ENCODE measurements around the gene PKM.

The PKM gene

GRCh38 chr15:72236381-72237003 lies 5.5 kb upstream of the PKM start:
- Histone ChIP-seq H3K9me3 (ENCODE audit: control insufficient read depth, low read length) (no peaks in the 10 kb centered on the region), H3K27ac (ENCODE audit: insufficient read depth, low read length, poor library complexity, severe bottlenecking) (no peak overlapping the region), H3K27me3 (replicated peaks; ENCODE audit: control insufficient read depth, insufficient read depth, low read length, poor library complexity, severe bottlenecking) (no peaks in the 10 kb centered on the region), H3K4me3 (ENCODE audit: insufficient read depth, low read depth, low read length, poor library complexity, severe bottlenecking) (no peak overlapping the region), H3K4me1 (ENCODE audit: control insufficient read depth, insufficient read depth, low read length, poor library complexity, severe bottlenecking) (peaks cover 29% of the 10 kb centered on the region), H3K36me3 (ENCODE audit: control insufficient read depth, insufficient read depth, low read length) (peaks cover 15% of the 10 kb centered on the region)
- DNase-seq, result no peak

- H3K27me3 ChIP-seq (replicated peaks; ENCODE audit: control insufficient read depth, insufficient read depth, low read length, poor library complexity, severe bottlenecking), result no peaks in the 10 kb centered on the region
- no peak overlapping the region for H3K4me3 ChIP-seq (ENCODE audit: insufficient read depth, low read depth, low read length, poor library complexity, severe bottlenecking)
- DNase-seq, result no peak
- H3K27ac ChIP-seq (ENCODE audit: insufficient read depth, low read length, poor library complexity, severe bottlenecking), result no peak overlapping the region
- H3K4me1 ChIP-seq (ENCODE audit: control insufficient read depth, insufficient read depth, low read length, poor library complexity, severe bottlenecking), result peaks cover 31% of the 10 kb centered on the region
- no peaks in the 10 kb centered on the region for H3K9me3 ChIP-seq (ENCODE audit: control insufficient read depth, low read length)
- H3K36me3 ChIP-seq (ENCODE audit: control insufficient read depth, insufficient read depth, low read length), result peaks cover 4% of the 10 kb centered on the region
These were observed 4.3 kb upstream of the PKM start for GRCh38 chr15:72235298-72235697.

GRCh38 chr15:72233769-72234168 lies 2.8 kb upstream of the PKM start:
- peaks cover 41% of the 10 kb centered on the region for H3K4me1 ChIP-seq (ENCODE audit: control insufficient read depth, insufficient read depth, low read length, poor library complexity, severe bottlenecking)
- DNase-seq, result no peak

GRCh38 chr15:72231833-72232478 lies 966 bp upstream of the PKM start:
- peak overlapping the region; percentile 93 for H3K27ac ChIP-seq (ENCODE audit: insufficient read depth, low read length, poor library complexity, severe bottlenecking)
- peak overlapping the region; percentile 86 for H3K4me3 ChIP-seq (ENCODE audit: insufficient read depth, low read depth, low read length, poor library complexity, severe bottlenecking)
- H3K4me1 ChIP-seq (ENCODE audit: control insufficient read depth, insufficient read depth, low read length, poor library complexity, severe bottlenecking), result peaks cover 46% of the 10 kb centered on the region
- no peaks in the 10 kb centered on the region for H3K9me3 ChIP-seq (ENCODE audit: control insufficient read depth, low read length)
- no peaks in the 10 kb centered on the region for H3K36me3 ChIP-seq (ENCODE audit: control insufficient read depth, insufficient read depth, low read length)
- DNase-seq, result peak; percentile 36 to 56 (median 45)
- no peaks in the 10 kb centered on the region for H3K27me3 ChIP-seq (replicated peaks; ENCODE audit: control insufficient read depth, insufficient read depth, low read length, poor library complexity, severe bottlenecking)

More at GRCh38 chr15:72233769-72234168, 2.8 kb upstream of the PKM start:
- Histone ChIP-seq H3K27me3 (replicated peaks; ENCODE audit: control insufficient read depth, insufficient read depth, low read length, poor library complexity, severe bottlenecking) (no peaks in the 10 kb centered on the region), H3K36me3 (ENCODE audit: control insufficient read depth, insufficient read depth, low read length) (peaks cover under 1% of the 10 kb centered on the region), H3K4me3 (ENCODE audit: insufficient read depth, low read depth, low read length, poor library complexity, severe bottlenecking) (no peak overlapping the region), H3K27ac (ENCODE audit: insufficient read depth, low read length, poor library complexity, severe bottlenecking) (no peak overlapping the region), H3K9me3 (ENCODE audit: control insufficient read depth, low read length) (no peaks in the 10 kb centered on the region)

- peak overlapping the region; percentile 86 for H3K4me3 ChIP-seq (ENCODE audit: insufficient read depth, low read depth, low read length, poor library complexity, severe bottlenecking)
- DNase-seq, result peak; percentile 42 to 64 (median 43)
- peaks cover 45% of the 10 kb centered on the region for H3K4me1 ChIP-seq (ENCODE audit: control insufficient read depth, insufficient read depth, low read length, poor library complexity, severe bottlenecking)
- peak overlapping the region; percentile 93 for H3K27ac ChIP-seq (ENCODE audit: insufficient read depth, low read length, poor library complexity, severe bottlenecking)
- H3K27me3 ChIP-seq (replicated peaks; ENCODE audit: control insufficient read depth, insufficient read depth, low read length, poor library complexity, severe bottlenecking), result no peaks in the 10 kb centered on the region
- peaks cover 4% of the 10 kb centered on the region for H3K36me3 ChIP-seq (ENCODE audit: control insufficient read depth, insufficient read depth, low read length)
- no peaks in the 10 kb centered on the region for H3K9me3 ChIP-seq (ENCODE audit: control insufficient read depth, low read length)
These were observed 559 bp downstream of the PKM start for GRCh38 chr15:72230197-72231065.

- Histone ChIP-seq H3K36me3 (ENCODE audit: control insufficient read depth, insufficient read depth, low read length) (peaks cover 6% of the 10 kb centered on the region), H3K4me1 (ENCODE audit: control insufficient read depth, insufficient read depth, low read length, poor library complexity, severe bottlenecking) (peaks cover 45% of the 10 kb centered on the region), H3K9me3 (ENCODE audit: control insufficient read depth, low read length) (no peaks in the 10 kb centered on the region), H3K4me3 (ENCODE audit: insufficient read depth, low read depth, low read length, poor library complexity, severe bottlenecking) (peak overlapping the region; percentile 86), H3K27ac (ENCODE audit: insufficient read depth, low read length, poor library complexity, severe bottlenecking) (peak overlapping the region; percentile 93), H3K27me3 (replicated peaks; ENCODE audit: control insufficient read depth, insufficient read depth, low read length, poor library complexity, severe bottlenecking) (no peaks in the 10 kb centered on the region)
- no peak for DNase-seq
These were observed 1.1 kb downstream of the PKM start for GRCh38 chr15:72229947-72230196.

- no peaks in the 10 kb centered on the region for H3K9me3 ChIP-seq (ENCODE audit: control insufficient read depth, low read length)
- H3K4me3 ChIP-seq (ENCODE audit: insufficient read depth, low read depth, low read length, poor library complexity, severe bottlenecking), result peak overlapping the region; percentile 86
- H3K27ac ChIP-seq (ENCODE audit: insufficient read depth, low read length, poor library complexity, severe bottlenecking), result peak overlapping the region; percentile 93
- DNase-seq, result peak; percentile 19 to 40 (median 27)
- H3K4me1 ChIP-seq (ENCODE audit: control insufficient read depth, insufficient read depth, low read length, poor library complexity, severe bottlenecking), result peaks cover 45% of the 10 kb centered on the region
- no peaks in the 10 kb centered on the region for H3K27me3 ChIP-seq (replicated peaks; ENCODE audit: control insufficient read depth, insufficient read depth, low read length, poor library complexity, severe bottlenecking)
- peaks cover 8% of the 10 kb centered on the region for H3K36me3 ChIP-seq (ENCODE audit: control insufficient read depth, insufficient read depth, low read length)
These were observed 1.7 kb downstream of the PKM start for GRCh38 chr15:72229076-72229946.

GRCh38 chr15:72227720-72228119 lies 3.3 kb downstream of the PKM start:
- Histone ChIP-seq H3K4me1 (ENCODE audit: control insufficient read depth, insufficient read depth, low read length, poor library complexity, severe bottlenecking) (peaks cover 42% of the 10 kb centered on the region), H3K36me3 (ENCODE audit: control insufficient read depth, insufficient read depth, low read length) (peaks cover 10% of the 10 kb centered on the region), H3K4me3 (ENCODE audit: insufficient read depth, low read depth, low read length, poor library complexity, severe bottlenecking) (peak overlapping the region; percentile 31), H3K27me3 (replicated peaks; ENCODE audit: control insufficient read depth, insufficient read depth, low read length, poor library complexity, severe bottlenecking) (no peaks in the 10 kb centered on the region), H3K9me3 (ENCODE audit: control insufficient read depth, low read length) (no peaks in the 10 kb centered on the region), H3K27ac (ENCODE audit: insufficient read depth, low read length, poor library complexity, severe bottlenecking) (peak overlapping the region; percentile 93)
- no peak for DNase-seq

GRCh38 chr15:72227192-72227586 lies 3.8 kb downstream of the PKM start:
- Histone ChIP-seq H3K27ac (ENCODE audit: insufficient read depth, low read length, poor library complexity, severe bottlenecking) (peak overlapping the region; percentile 93), H3K36me3 (ENCODE audit: control insufficient read depth, insufficient read depth, low read length) (peaks cover 10% of the 10 kb centered on the region), H3K27me3 (replicated peaks; ENCODE audit: control insufficient read depth, insufficient read depth, low read length, poor library complexity, severe bottlenecking) (no peaks in the 10 kb centered on the region), H3K4me1 (ENCODE audit: control insufficient read depth, insufficient read depth, low read length, poor library complexity, severe bottlenecking) (peaks cover 36% of the 10 kb centered on the region), H3K4me3 (ENCODE audit: insufficient read depth, low read depth, low read length, poor library complexity, severe bottlenecking) (no peak overlapping the region), H3K9me3 (ENCODE audit: control insufficient read depth, low read length) (no peaks in the 10 kb centered on the region)
- DNase-seq, result peak in 2 of 3 donors; percentile 11 to 13
